B cell (primary cell): Measurements from ENCODE around the gene CAV1. TPM values are rescaled to one million over a fixed set of nuclear protein-coding genes. Genes with fewer than 3 reads are reported as not detected.

ENCODE experiments used
- ATAC-seq: fragments of 200-7000 bp; cut with Tn5 transposase; one replicate; pipeline ENCODE4 v1.10.0; 2021; ENCODE audit warnings: low read depth, mild to moderate bottlenecking, moderate number of reproducible peaks, moderate library complexity
- CTCF ChIA-PET: fragments of 350-600 bp; sonication (Branson Sonifier 250); formaldehyde crosslinking; loops from one replicate; lab custom pipeline; 2021; ENCODE audit warnings: antibody characterized with exemption, inconsistent platforms; lab: Charles Lee
- POLR2A ChIA-PET: fragments of 350-600 bp; sonication (Branson Sonifier 250); formaldehyde crosslinking; loops from one replicate; lab custom pipeline; 2021; ENCODE audit warnings: antibody characterized with exemption; lab: Charles Lee
- DNase-seq: peaks from one replicate; pipeline ENCODE4 v3.0.0; 2013
- H2AFZ ChIP-seq: 2 replicates; pipeline ENCODE4 v1.6.1; 2012; ENCODE audit warnings: mild to moderate bottlenecking, low read depth, low read length; ENCODE audit not compliant: insufficient read depth, poor library complexity, severe bottlenecking
- H3K27ac ChIP-seq, 2 donors: 1 replicate in 1 of 2; 2 replicates in 1 of 2; pipeline ENCODE4 v1.5.1; 2012 to 2013; ENCODE audit warnings: low read length in 2 of 2, mild to moderate bottlenecking in 2 of 2, moderate library complexity in 1 of 2
- H3K27me3 ChIP-seq, 4 experiments: fragments of 200-600 bp in 1 of 4; sonication (generic) in 1 of 4; replicated peaks in 1 of 4; 1 replicate in 2 of 4; 2 replicates in 2 of 4; pipeline versions ENCODE4 v1.6.1 to v1.7.0; 2013 to 2016; ENCODE audit warnings: low read length in 3 of 4, mild to moderate bottlenecking in 2 of 4, mixed read lengths in 1 of 4, moderate library complexity in 1 of 4; ENCODE audit not compliant: insufficient read depth in 4 of 4, control insufficient read depth in 3 of 4; ENCODE audit errors: control extremely low read depth in 1 of 4
- H3K36me3 ChIP-seq, 2 experiments: replicated peaks in 1 of 2; 1 replicate in 1 of 2; 2 replicates in 1 of 2; pipeline versions ENCODE4 v1.6.1 to v1.7.1; 2013; ENCODE audit warnings: low read length in 1 of 2; ENCODE audit not compliant: insufficient read depth in 2 of 2, control insufficient read depth in 1 of 2; ENCODE audit errors: control extremely low read depth in 1 of 2, extremely low read depth in 1 of 2
- H3K4me1 ChIP-seq, 2 donors: fragments of 200-600 bp in 1 of 2; sonication (generic) in 1 of 2; 1 replicate in 1 of 2; 2 replicates in 1 of 2; pipeline versions ENCODE4 v1.5.1 to v1.6.1; 2013 to 2017; ENCODE audit warnings: low read length in 2 of 2; ENCODE audit not compliant: control insufficient read depth in 2 of 2, insufficient read depth in 2 of 2
- H3K4me2 ChIP-seq: replicated peaks from 2 replicates; pipeline ENCODE3; 2012; ENCODE audit warnings: mild to moderate bottlenecking, low read depth, low read length; ENCODE audit not compliant: poor library complexity, severe bottlenecking
- H3K4me3 ChIP-seq, 5 experiments: fragments of 200-600 bp in 1 of 5; sonication (generic) in 1 of 5; 1 replicate in 3 of 5; 2 replicates in 2 of 5; pipeline versions ENCODE4 v1.5.1 to v1.7.0; 2011 to 2016; ENCODE audit warnings: low read length in 4 of 5, mild to moderate bottlenecking in 4 of 5, low read depth in 2 of 5, control low read depth in 1 of 5, moderate library complexity in 1 of 5; ENCODE audit not compliant: insufficient read depth in 1 of 5; ENCODE audit errors: control extremely low read depth in 1 of 5, extremely low read depth in 1 of 5
- H3K79me2 ChIP-seq: fragments of 200-600 bp; sonication (generic); one replicate; pipeline ENCODE4 v1.6.0; 2016; ENCODE audit warnings: low read length; ENCODE audit not compliant: control insufficient read depth, insufficient read depth
- H3K9ac ChIP-seq: fragments of 200-600 bp; sonication (generic); 2 replicates; pipeline ENCODE4 v1.6.1; 2017; ENCODE audit warnings: mild to moderate bottlenecking, low read length, moderate library complexity
- H3K9me3 ChIP-seq, 3 donors: one replicate each; pipeline versions ENCODE4 v1.6.1 to v1.7.1; 2013; ENCODE audit warnings: low read length in 2 of 3; ENCODE audit not compliant: control insufficient read depth in 2 of 3, insufficient read depth in 1 of 3; ENCODE audit errors: control extremely low read depth in 1 of 3
- H4K20me1 ChIP-seq: 2 replicates; pipeline ENCODE4 v1.6.0; 2012; ENCODE audit warnings: mild to moderate bottlenecking, low read length; ENCODE audit not compliant: insufficient read depth, control insufficient read depth, poor library complexity, severe bottlenecking
- H3K27ac Mint-ChIP-seq: one replicate; pipeline ENCODE4 v1.8.0; 2021; ENCODE audit warnings: mixed read lengths
- H3K27me3 Mint-ChIP-seq: one replicate; pipeline ENCODE4 v1.8.0; 2021; ENCODE audit warnings: mixed read lengths
- H3K4me1 Mint-ChIP-seq: one replicate; pipeline ENCODE4 v1.8.0; 2021; ENCODE audit warnings: mixed read lengths
- H3K4me3 Mint-ChIP-seq: one replicate; pipeline ENCODE4 v1.8.0; 2021; ENCODE audit warnings: mixed read lengths
- H3K9me3 Mint-ChIP-seq: one replicate; pipeline ENCODE4 v1.8.0; 2022; ENCODE audit warnings: mixed read lengths; ENCODE audit not compliant: insufficient read depth
- EZH2 ChIP-seq: IDR thresholded peaks from 2 replicates; pipeline ENCODE4 v1.6.1; 2012; ENCODE audit warnings: borderline replicate concordance, low read depth, mild to moderate bottlenecking, moderate library complexity, low read length; ENCODE audit not compliant: insufficient read depth, poor library complexity, severe bottlenecking
- WGBS: methylation state at CpG from one replicate; pipeline ENCODE4 v1.1.5; 2013; ENCODE audit warnings: missing lambda C conversion rate; ENCODE audit not compliant: insufficient coverage; 5-methylcytosine and 5-hydroxymethylcytosine counted together
- intact Hi-C: fragments of 100-400 bp; cut with micrococcal nuclease; formaldehyde crosslinking; loops from one replicate; pipeline ENCODE4 v1.10.0; 2022
- polyA plus RNA-seq: library from polyadenylated mRNA; depleted of rRNA; stranded (reverse); fragments of >200 nt; gene quantifications from 2 replicates; pipeline ENCODE4 v1.2.3, GENCODE V29; 2012
- total RNA-seq, 2 donors: library from RNA; stranded (reverse); fragments of 120-200 nt in 1 of 2; gene quantifications; 1 replicate in 1 of 2; 2 replicates in 1 of 2; pipeline versions ENCODE4 v1.2.3 to v1.2.4, GENCODE V29; 2013 to 2022
- TF ChIP-seq, protein P1 (sequence below): fragments of 200-600 bp; IDR thresholded peaks from one replicate; pipeline ENCODE4 v1.8.0; 2022; ENCODE audit warnings: antibody characterized with exemption, mild to moderate bottlenecking

The CAV1 gene
- total and polyA plus RNA-seq, 2 donors (not counting 1 experiment from before 2014, with no cell fraction given): 0.95 to 1.9 TPM

DNA sequence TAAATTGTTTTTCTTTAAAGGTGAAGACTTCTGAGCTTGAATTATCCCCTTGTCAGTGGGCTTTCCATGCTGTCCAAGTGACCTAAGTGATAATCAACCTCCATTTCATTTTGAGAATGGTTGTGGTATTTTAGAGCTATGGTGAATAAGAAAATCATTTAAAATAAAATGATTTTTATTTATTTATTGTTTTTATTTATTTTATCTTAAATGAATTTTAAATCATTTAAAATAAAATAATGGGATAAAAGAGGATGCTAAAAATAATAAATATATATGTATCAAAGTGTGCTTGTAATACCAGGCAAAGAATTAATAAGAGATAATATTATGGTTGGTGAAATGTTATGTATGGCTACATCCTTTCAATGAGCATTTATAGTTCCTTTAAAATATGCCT lies 24.5 kb downstream of the CAV1 start:
- no peaks in the 10 kb centered on the region for H3K9me3 Mint-ChIP-seq
- no peak overlapping the region for H3K27ac Mint-ChIP-seq
- no peaks in the 10 kb centered on the region for H4K20me1 ChIP-seq
- no peak overlapping the region for H3K9ac ChIP-seq
- POLR2A ChIA-PET: no interaction called here
- H3K27me3 ChIP-seq: peaks cover 0 to 2% (median 0%) of the 10 kb centered on the region in 4 experiments
- no peak overlapping the region for H3K27ac ChIP-seq
- no peak overlapping the region for H3K4me3 ChIP-seq
- H3K36me3 ChIP-seq: no peaks in the 10 kb centered on the region
- H3K79me2 ChIP-seq: no peaks in the 10 kb centered on the region
- intact Hi-C loops: no loop called here
- no peak for DNase-seq
- no peaks in the 10 kb centered on the region for H3K9me3 ChIP-seq
- H3K4me1 ChIP-seq: peaks cover 6 to 7% of the 10 kb centered on the region in 2 donors
- no peak for TF ChIP-seq EZH2
- TF ChIP-seq, protein P1, sequence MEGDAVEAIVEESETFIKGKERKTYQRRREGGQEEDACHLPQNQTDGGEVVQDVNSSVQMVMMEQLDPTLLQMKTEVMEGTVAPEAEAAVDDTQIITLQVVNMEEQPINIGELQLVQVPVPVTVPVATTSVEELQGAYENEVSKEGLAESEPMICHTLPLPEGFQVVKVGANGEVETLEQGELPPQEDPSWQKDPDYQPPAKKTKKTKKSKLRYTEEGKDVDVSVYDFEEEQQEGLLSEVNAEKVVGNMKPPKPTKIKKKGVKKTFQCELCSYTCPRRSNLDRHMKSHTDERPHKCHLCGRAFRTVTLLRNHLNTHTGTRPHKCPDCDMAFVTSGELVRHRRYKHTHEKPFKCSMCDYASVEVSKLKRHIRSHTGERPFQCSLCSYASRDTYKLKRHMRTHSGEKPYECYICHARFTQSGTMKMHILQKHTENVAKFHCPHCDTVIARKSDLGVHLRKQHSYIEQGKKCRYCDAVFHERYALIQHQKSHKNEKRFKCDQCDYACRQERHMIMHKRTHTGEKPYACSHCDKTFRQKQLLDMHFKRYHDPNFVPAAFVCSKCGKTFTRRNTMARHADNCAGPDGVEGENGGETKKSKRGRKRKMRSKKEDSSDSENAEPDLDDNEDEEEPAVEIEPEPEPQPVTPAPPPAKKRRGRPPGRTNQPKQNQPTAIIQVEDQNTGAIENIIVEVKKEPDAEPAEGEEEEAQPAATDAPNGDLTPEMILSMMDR: no peak
- H3K27me3 Mint-ChIP-seq: peaks cover 16% of the 10 kb centered on the region
- no peak overlapping the region for H2AFZ ChIP-seq
- peaks cover 6% of the 10 kb centered on the region for H3K4me1 Mint-ChIP-seq
- H3K4me3 Mint-ChIP-seq: no peak overlapping the region
- ATAC-seq: no peak
- CTCF ChIA-PET: no interaction called here
- H3K4me2 ChIP-seq: no peak overlapping the region

DNA sequence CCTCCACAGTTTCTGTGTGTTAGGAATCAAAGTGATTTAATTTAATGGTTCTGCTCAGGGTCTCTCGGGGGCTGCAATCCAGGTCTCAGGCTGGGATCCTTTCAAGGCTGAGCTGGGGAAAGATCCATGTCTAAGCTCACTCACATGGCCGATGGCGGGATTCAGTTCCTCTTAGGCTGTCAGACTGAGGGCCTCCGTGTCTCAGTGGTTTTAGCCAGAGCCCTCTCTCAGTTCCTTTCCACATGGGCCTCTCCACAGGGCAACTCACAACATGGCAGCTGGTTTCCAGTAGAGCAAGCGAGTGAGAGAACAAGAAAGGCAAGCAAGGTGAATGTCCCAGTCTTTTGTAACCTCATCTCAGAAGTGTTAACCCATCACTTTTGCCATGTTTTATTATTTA lies 26.9 kb downstream of the CAV1 start:
- ChIA-PET CTCF (interaction anchor here (1.1 to 2.0 kb wide), 2 partner anchors 25 to 292 kb away, joined by 3 to 8 read pairs; no protein-coding TSS in a partner anchor), POLR2A (no interaction called here)
- no peak overlapping the region for H3K27ac ChIP-seq
- intact Hi-C loops: no loop called here
- H2AFZ ChIP-seq: no peak overlapping the region
- peaks cover 0 to 3% (median 1%) of the 10 kb centered on the region in 4 experiments for H3K27me3 ChIP-seq
- H3K79me2 ChIP-seq: no peaks in the 10 kb centered on the region
- no peak overlapping the region for H3K4me2 ChIP-seq
- no peaks in the 10 kb centered on the region for H3K9me3 ChIP-seq
- Mint-ChIP-seq H3K27ac (no peak overlapping the region), H3K4me3 (no peak overlapping the region), H3K9me3 (no peaks in the 10 kb centered on the region), H3K4me1 (peaks cover 6% of the 10 kb centered on the region), H3K27me3 (peaks cover 19% of the 10 kb centered on the region)
- WGBS: 75% methylated on average over 4 of the region's 5 CpGs
- no peak overlapping the region for H3K9ac ChIP-seq
- no peak overlapping the region for H3K4me3 ChIP-seq
- no peak for TF ChIP-seq EZH2
- TF ChIP-seq, protein P1: no peak
- H3K36me3 ChIP-seq: no peaks in the 10 kb centered on the region
- DNase-seq (no peak), ATAC-seq (no peak)
- H4K20me1 ChIP-seq: no peaks in the 10 kb centered on the region
- peaks cover 6 to 7% of the 10 kb centered on the region in 2 donors for H3K4me1 ChIP-seq
